Measurements from ENCODE around the gene ARIH1.
A peak's percentile ranks its signal among the peaks of the same experiment; 100 is the strongest.
"Not testable (repeated sequence)": the region's sequence is repeated elsewhere in the genome, so short reads cannot be mapped to it uniquely, and the experiment has no call there.

ARIH1 gene

GRCh38 chr15:72545156-72545555 lies 71.0 kb downstream of the ARIH1 start:
- no peak for DNase-seq

- peak; percentile 16 for DNase-seq
Measured at GRCh38 chr15:72554471-72555425, 80.6 kb downstream of the ARIH1 start.

- peak; percentile 13 for DNase-seq
Measured at GRCh38 chr15:72559781-72560180, 85.7 kb downstream of the ARIH1 start.

GRCh38 chr15:72560458-72560857 lies 86.3 kb downstream of the ARIH1 start:
- no peak for DNase-seq

GRCh38 chr15:72562386-72562785 lies 88.3 kb downstream of the ARIH1 start:
- DNase-seq: no peak

- no peak for DNase-seq
Measured at GRCh38 chr15:72562878-72563277, 88.7 kb downstream of the ARIH1 start.

- DNase-seq: no peak
Measured at GRCh38 chr15:72564091-72564490, 90.0 kb downstream of the ARIH1 start.

- DNase-seq: no peak
Measured at GRCh38 chr15:72566973-72567372, 92.8 kb downstream of the ARIH1 start.

GRCh38 chr15:72570059-72570458 lies 95.9 kb downstream of the ARIH1 start:
- no peak for DNase-seq

GRCh38 chr15:72579814-72580213 lies 105.7 kb downstream of the ARIH1 start:
- no peak for DNase-seq

GRCh38 chr15:72584006-72584405 lies 109.9 kb downstream of the ARIH1 start:
- DNase-seq: no peak

- DNase-seq: no peak
Measured at GRCh38 chr15:72585025-72585424, 110.9 kb downstream of the ARIH1 start.

GRCh38 chr15:72585476-72586058 lies 111.4 kb downstream of the ARIH1 start:
- DNase-seq: peak; percentile 14

GRCh38 chr15:72588096-72588495 lies 114.0 kb downstream of the ARIH1 start:
- no peak for DNase-seq

GRCh38 chr15:72590427-72590826 lies 116.3 kb downstream of the ARIH1 start:
- no peak for DNase-seq

- peak; percentile 44 for DNase-seq
Measured at GRCh38 chr15:72591361-72591760, 117.2 kb downstream of the ARIH1 start.

- no peak for DNase-seq
Measured at GRCh38 chr15:72592097-72592496, 118.0 kb downstream of the ARIH1 start.

GRCh38 chr15:72592676-72593075 lies 118.5 kb downstream of the ARIH1 start:
- DNase-seq: no peak

GRCh38 chr15:72593838-72594237 lies 119.7 kb downstream of the ARIH1 start:
- no peak for DNase-seq

- DNase-seq: peak; percentile 45
Measured at GRCh38 chr15:72599855-72600464, 125.8 kb downstream of the ARIH1 start.

- DNase-seq: no peak
Measured at GRCh38 chr15:72604794-72605193, 130.7 kb downstream of the ARIH1 start.

GRCh38 chr15:72608084-72608483 lies 134.0 kb downstream of the ARIH1 start:
- not testable (repeated sequence) for DNase-seq

GRCh38 chr15:72609862-72610261 lies 135.7 kb downstream of the ARIH1 start:
- DNase-seq: no peak

GRCh38 chr15:72612324-72612723 lies 138.2 kb downstream of the ARIH1 start:
- DNase-seq: not testable (repeated sequence)
